K562 (cell line): ENCODE results near the gene PIK3R6. TPM values are rescaled to one million over a fixed set of nuclear protein-coding genes. Genes with fewer than 3 reads are reported as not detected.

Experiments
- ATAC-seq: fragments of 200-7000 bp; cut with Tn5 transposase; 3 replicates; pipeline ENCODE4 v1.9.1; 2020; ENCODE audit warnings: moderate library complexity
- BruUV-seq: library from RNA; stranded (reverse); fragments of 400-500 nt; replicated peaks from 2 replicates; lab custom pipeline; 2021; lab: Mats Ljungman, UMichigan
- CTCF ChIA-PET: fragments of 300-600 bp; formaldehyde crosslinking; extraction: SDS; loops from one replicate; lab custom pipeline; 2021; ENCODE audit warnings: low intra/inter-chr PET ratio; lab: Yijun Ruan, JAX
- POLR2A ChIA-PET: fragments of 300-600, 350-650 bp; sonication (Branson Sonifier 250); formaldehyde crosslinking; extraction: SDS; loops from one replicate; lab custom pipeline; 2021; ENCODE audit warnings: antibody characterized with exemption, inconsistent platforms; lab: Yijun Ruan, JAX
- DNase-seq, 4 experiments: peaks; one replicate each; pipeline versions ENCODE4 v3.0.0 to v3.0.0-alpha.2; 2011 to 2018; ENCODE audit warnings: low spot score in 3 of 4, mixed read lengths in 3 of 4; ENCODE audit errors: extremely low read depth in 1 of 4
- FAIRE-seq: peaks from 2 replicates; lab custom pipeline; 2011; peaks lifted over from hg19 to GRCh38; lab: Jason Lieb, UNC
- H2AFZ ChIP-seq: 2 replicates; pipeline ENCODE4 v1.6.0; 2011; ENCODE audit warnings: low read depth, low read length, control low read depth, inconsistent platforms
- H3K27ac ChIP-seq: fragments of 200-600 bp; 3 replicates; pipeline ENCODE4 v1.8.0; 2011; ENCODE audit warnings: low read depth, mild to moderate bottlenecking, control low read depth, inconsistent platforms, low read length, moderate library complexity, mixed read lengths; ENCODE audit errors: extremely low read depth
- H3K27me3 ChIP-seq, 2 experiments: fragments of 300-600 bp in 1 of 2; 2 replicates in 1 of 2; 3 replicates in 1 of 2; pipeline versions ENCODE4 v1.6.0 to v1.8.0; 2011; ENCODE audit warnings: inconsistent platforms in 2 of 2, low read length in 2 of 2, mild to moderate bottlenecking in 1 of 2, mixed read lengths in 1 of 2, moderate library complexity in 1 of 2; ENCODE audit not compliant: control insufficient read depth in 2 of 2, insufficient read depth in 2 of 2
- H3K36me3 ChIP-seq: fragments of 300-600 bp; 3 replicates; pipeline ENCODE4 v1.8.0; 2011; ENCODE audit warnings: mild to moderate bottlenecking, low read length, inconsistent platforms; ENCODE audit not compliant: control insufficient read depth, insufficient read depth
- H3K4me1 ChIP-seq, 2 experiments: fragments of 200-600 bp in 1 of 2; replicated peaks in 1 of 2; 2 replicates in 1 of 2; 3 replicates in 1 of 2; pipeline versions ENCODE4 v1.5.1 to v1.8.0; 2011; ENCODE audit warnings: inconsistent platforms in 2 of 2, low read length in 2 of 2, mild to moderate bottlenecking in 1 of 2, mixed read lengths in 1 of 2, moderate library complexity in 1 of 2; ENCODE audit not compliant: control insufficient read depth in 2 of 2, insufficient read depth in 2 of 2
- H3K4me2 ChIP-seq: 2 replicates; pipeline ENCODE4 v1.6.1; 2011; ENCODE audit warnings: low read length, control low read depth, inconsistent platforms, mixed read lengths; ENCODE audit not compliant: insufficient read depth
- H3K4me3 ChIP-seq: fragments of 200-600 bp; sonication (generic), shearing (Covaris generic); 2 replicates; pipeline ENCODE4 v1.5.1; 2016; ENCODE audit warnings: control low read depth, inconsistent platforms
- H3K79me2 ChIP-seq: fragments of 200-600 bp; 3 replicates; pipeline ENCODE4 v1.8.0; 2011; ENCODE audit warnings: low read length, inconsistent platforms; ENCODE audit not compliant: control insufficient read depth, insufficient read depth
- H3K9ac ChIP-seq, 2 experiments: 2 replicates each; pipeline versions ENCODE4 v1.6.0 to v1.6.1; 2011; ENCODE audit warnings: low read depth in 2 of 2, low read length in 2 of 2, control low read depth in 1 of 2, inconsistent platforms in 1 of 2, mild to moderate bottlenecking in 1 of 2, mixed read lengths in 1 of 2; ENCODE audit not compliant: insufficient read depth in 1 of 2
- H3K9me1 ChIP-seq: one replicate; pipeline ENCODE4 v1.6.0; 2011; ENCODE audit warnings: inconsistent platforms, mild to moderate bottlenecking, low read length, moderate library complexity; ENCODE audit not compliant: control insufficient read depth, insufficient read depth
- H3K9me3 ChIP-seq: replicated peaks from 2 replicates; pipeline ENCODE4 v1.5.1; 2011; ENCODE audit warnings: low read depth, low read length, inconsistent platforms; ENCODE audit not compliant: control insufficient read depth, insufficient read depth
- H4K20me1 ChIP-seq: replicated peaks from 2 replicates; pipeline ENCODE4 v1.6.1; 2011; ENCODE audit warnings: low read length, inconsistent platforms, mixed read lengths; ENCODE audit not compliant: control insufficient read depth, insufficient read depth
- GABPB1 ChIP-seq: sonication (generic); formaldehyde crosslinking; IDR thresholded peaks from 2 replicates; pipeline ENCODE4 v1.8.0; 2022; ENCODE audit warnings: mild to moderate bottlenecking, missing genetic modification reagents
- KDM1A ChIP-seq, 2 experiments: fragments of 450-650 bp; IDR thresholded peaks; 2 replicates each; pipeline ENCODE4 v1.6.1; 2016; ENCODE audit warnings: mild to moderate bottlenecking in 2 of 2
- KLF13 ChIP-seq: fragments of 450-650 bp; IDR thresholded peaks from 2 replicates; pipeline ENCODE4 v1.6.1; 2016; ENCODE audit warnings: missing genetic modification characterization, low read depth, mild to moderate bottlenecking, missing compliant biosample characterization, moderate library complexity, borderline replicate concordance
- RB1 ChIP-seq: fragments of 450-650 bp; IDR thresholded peaks from 2 replicates; pipeline ENCODE4 v1.6.1; 2017; ENCODE audit warnings: low read depth, mild to moderate bottlenecking
- TCF3 ChIP-seq: sonication (generic); formaldehyde crosslinking; IDR thresholded peaks from 2 replicates; pipeline ENCODE4 v1.4.0; 2020; ENCODE audit warnings: mild to moderate bottlenecking, missing genetic modification reagents
- ZSCAN29 ChIP-seq: fragments of 450-650 bp; IDR thresholded peaks from 2 replicates; pipeline ENCODE4 v1.6.1; 2017
- WGBS: fragments of 100-300 bp; shearing (Covaris generic); methylation state at CpG from one replicate; pipeline ENCODE4 v1.1.6; 2016; ENCODE audit warnings: low coverage, mixed read lengths; ENCODE audit not compliant: insufficient coverage; ENCODE audit errors: missing lambda C conversion rate; 5-methylcytosine and 5-hydroxymethylcytosine counted together
- in situ Hi-C: fragments of 300-500 bp; cut with MboI; formaldehyde crosslinking; loops from 4 replicates; pipeline ENCODE4 v1.15.0; 2018; ENCODE audit warnings: inconsistent platforms, mixed read lengths
- intact Hi-C: fragments of 100-400 bp; cut with micrococcal nuclease; formaldehyde crosslinking; loops from 2 replicates; pipeline ENCODE4 v1.14.2; 2022
- polyA plus RNA-seq, 8 experiments: library from polyadenylated mRNA; depleted of rRNA in 4 of 8; stranded (reverse) in 5 of 8; unstranded in 3 of 8; fragments of >200 nt; fragmentation: Nextera tagmentation in 2 of 8; fragmentation: Illumina TruSeq in 1 of 8; extraction: Ambion mirVana in 2 of 8; extraction: Trizol in 1 of 8; gene quantifications; 2 replicates each; pipeline versions ENCODE4 v1.2.1 to v1.2.3, GENCODE V29; 2011 to 2014; ENCODE audit warnings: inconsistent platforms in 1 of 8, missing spikeins in 1 of 8
- total RNA-seq, 7 experiments: library from RNA; depleted of rRNA in 6 of 7; stranded (reverse); fragments of >200 nt in 6 of 7; fragmentation: Illumina TruSeq in 2 of 7; extraction: Trizol in 2 of 7; gene quantifications; 2 replicates each; pipeline versions ENCODE4 v1.2.1 to v1.2.3, GENCODE V29; 2011 to 2021; ENCODE audit warnings: low replicate concordance in 1 of 7
- TF ChIP-seq, protein P1 (sequence below): fragments of 250-450 bp; sonication (Bioruptor Pico); IDR thresholded peaks from 2 replicates; pipeline ENCODE4 v1.4.0; 2020; ENCODE audit warnings: mild to moderate bottlenecking, moderate library complexity, borderline replicate concordance
- TF ChIP-seq, protein P2 (sequence below), 2 experiments: fragments of 450-650 bp in 1 of 2; IDR thresholded peaks; 2 replicates each; pipeline ENCODE4 v1.6.1; 2011 to 2017; ENCODE audit warnings: low read depth in 2 of 2, antibody characterized with exemption in 1 of 2, borderline replicate concordance in 1 of 2, low read length in 1 of 2, mild to moderate bottlenecking in 1 of 2, mixed read lengths in 1 of 2; ENCODE audit not compliant: control insufficient read depth in 1 of 2

The PIK3R6 gene
- total and polyA plus RNA-seq, 9 of the 15 experiments (the other 6 are each of a cell fraction or from before 2014, with no cell fraction given) = 0.04 TPM; not detected in 8

DNA sequence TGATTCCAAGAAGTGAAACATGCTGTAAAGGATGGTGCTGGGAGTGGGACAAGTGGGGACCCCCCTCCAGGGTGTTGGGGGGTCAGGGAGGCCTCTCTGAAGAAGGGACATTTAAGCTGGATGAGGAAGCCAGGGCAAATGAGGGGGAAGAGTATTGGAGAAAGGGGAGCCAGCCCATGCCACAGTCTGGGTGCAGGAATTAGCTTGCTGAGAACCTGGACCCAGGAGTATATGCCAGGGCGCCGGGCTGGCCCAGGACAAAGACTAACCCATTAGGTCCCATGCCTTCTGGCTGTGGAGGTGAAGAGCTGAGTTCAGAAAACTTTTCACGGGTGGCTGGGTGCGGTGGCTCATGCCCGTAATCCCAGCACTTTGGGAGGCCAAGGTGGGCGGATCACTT, 45.6 kb upstream of the PIK3R6 start:
- no peaks in the 10 kb centered on the region for H3K79me2 ChIP-seq
- TF ChIP-seq RB1 (no peak), GABPB1 (CRISPR knock-in tag) (no peak), TCF3 (CRISPR knock-in tag) (no peak), KDM1A (IDR thresholded peaks at IDR 0.05) (no peak)
- TF ChIP-seq, all 486 proteins: peak for 0
- Histone ChIP-seq H2AFZ (no peak overlapping the region), H4K20me1 (no peaks in the 10 kb centered on the region), H3K4me2 (no peak overlapping the region), H3K9me3 (no peaks in the 10 kb centered on the region), H3K4me3 (no peak overlapping the region), H3K27me3 (peaks cover 0 to 51% of the 10 kb centered on the region in 2 experiments; a peak in 3 of 5 replicates), H3K36me3 (no peaks in the 10 kb centered on the region), H3K27ac (no peak overlapping the region), H3K9me1 (no peaks in the 10 kb centered on the region), H3K4me1 (no peaks in the 10 kb centered on the region), H3K9ac (no peak overlapping the region)
- ATAC-seq (no peak), DNase-seq (no peak), FAIRE-seq (no peak)
- BruUV-seq = no TSS peak
- WGBS = 2% methylated on average over 6 of the region's 6 CpGs
- ChIA-PET POLR2A (interaction anchor here (0.6 kb wide), 1 partner anchor 377 kb away, joined by 3 read pairs; no protein-coding TSS in a partner anchor), CTCF (no interaction called here)
- in situ Hi-C loops = no loop called here
- intact Hi-C loops = no loop called here

DNA sequence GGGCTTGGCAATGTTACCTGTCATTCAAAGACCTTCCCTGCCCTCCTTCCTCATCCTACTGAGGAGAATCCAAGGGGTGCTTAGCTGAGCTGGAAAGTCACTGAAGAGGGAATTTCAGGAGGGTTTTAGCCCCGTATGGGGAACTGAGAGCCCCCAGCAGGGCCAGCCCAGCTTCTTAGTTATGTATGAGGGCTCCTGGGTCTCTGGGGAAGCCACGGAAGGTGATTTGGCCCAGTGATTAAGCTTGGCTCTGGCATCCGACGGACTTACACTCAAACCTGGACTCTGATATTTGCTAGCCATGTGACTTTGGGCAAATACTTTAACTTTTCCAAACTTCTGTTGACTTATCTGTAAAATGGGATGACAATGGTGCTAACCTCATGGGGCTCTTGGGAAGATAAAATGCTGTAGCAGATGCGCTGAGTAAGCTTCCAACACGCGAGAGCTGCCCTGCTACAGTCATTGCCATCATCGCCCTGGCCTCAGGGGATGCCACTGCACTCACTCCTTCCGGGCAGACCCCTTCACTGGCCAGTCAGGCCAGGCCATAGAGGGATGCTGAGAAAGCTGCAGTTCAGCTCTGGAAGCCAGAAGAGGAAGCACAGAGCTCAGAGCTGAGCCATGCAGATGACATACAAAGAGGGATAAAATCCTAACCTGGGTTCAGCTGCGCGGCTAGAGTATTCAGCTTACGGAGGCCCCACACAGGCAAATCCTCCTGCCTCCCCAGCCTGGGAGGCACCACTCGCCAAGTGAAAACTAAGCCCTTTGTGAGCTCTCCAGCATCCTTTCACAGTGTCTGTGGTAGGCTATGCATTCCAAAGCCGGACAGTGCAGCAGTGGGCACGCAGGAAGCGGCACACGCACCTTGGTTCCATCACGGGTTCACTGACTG, 44.9 kb upstream of the PIK3R6 start:
- Histone ChIP-seq H3K4me1 (no peaks in the 10 kb centered on the region), H3K4me3 (no peak overlapping the region), H3K9me1 (no peaks in the 10 kb centered on the region), H2AFZ (no peak overlapping the region), H3K79me2 (no peaks in the 10 kb centered on the region), H3K9me3 (no peaks in the 10 kb centered on the region), H4K20me1 (no peaks in the 10 kb centered on the region), H3K27me3 (peaks cover 0 to 51% of the 10 kb centered on the region in 2 experiments; a peak in 3 of 5 replicates), H3K9ac (no peak overlapping the region), H3K27ac (no peak overlapping the region), H3K4me2 (no peak overlapping the region), H3K36me3 (no peaks in the 10 kb centered on the region)
- ATAC-seq = no peak
- BruUV-seq = no TSS peak
- no peak for DNase-seq
- ChIA-PET POLR2A (interaction anchor here (0.6 kb wide), 1 partner anchor 378 kb away, joined by 3 read pairs; no protein-coding TSS in a partner anchor), CTCF (no interaction called here)
- whole genome bisulfite sequencing = 2% methylated on average over 16 of the region's 18 CpGs
- in situ Hi-C loops (no loop called here), intact Hi-C loops (no loop called here)
- FAIRE-seq = no peak
- TF ChIP-seq, protein P1, sequence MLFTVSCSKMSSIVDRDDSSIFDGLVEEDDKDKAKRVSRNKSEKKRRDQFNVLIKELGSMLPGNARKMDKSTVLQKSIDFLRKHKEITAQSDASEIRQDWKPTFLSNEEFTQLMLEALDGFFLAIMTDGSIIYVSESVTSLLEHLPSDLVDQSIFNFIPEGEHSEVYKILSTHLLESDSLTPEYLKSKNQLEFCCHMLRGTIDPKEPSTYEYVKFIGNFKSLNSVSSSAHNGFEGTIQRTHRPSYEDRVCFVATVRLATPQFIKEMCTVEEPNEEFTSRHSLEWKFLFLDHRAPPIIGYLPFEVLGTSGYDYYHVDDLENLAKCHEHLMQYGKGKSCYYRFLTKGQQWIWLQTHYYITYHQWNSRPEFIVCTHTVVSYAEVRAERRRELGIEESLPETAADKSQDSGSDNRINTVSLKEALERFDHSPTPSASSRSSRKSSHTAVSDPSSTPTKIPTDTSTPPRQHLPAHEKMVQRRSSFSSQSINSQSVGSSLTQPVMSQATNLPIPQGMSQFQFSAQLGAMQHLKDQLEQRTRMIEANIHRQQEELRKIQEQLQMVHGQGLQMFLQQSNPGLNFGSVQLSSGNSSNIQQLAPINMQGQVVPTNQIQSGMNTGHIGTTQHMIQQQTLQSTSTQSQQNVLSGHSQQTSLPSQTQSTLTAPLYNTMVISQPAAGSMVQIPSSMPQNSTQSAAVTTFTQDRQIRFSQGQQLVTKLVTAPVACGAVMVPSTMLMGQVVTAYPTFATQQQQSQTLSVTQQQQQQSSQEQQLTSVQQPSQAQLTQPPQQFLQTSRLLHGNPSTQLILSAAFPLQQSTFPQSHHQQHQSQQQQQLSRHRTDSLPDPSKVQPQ (CRISPR knock-in tag) = no peak
- TF ChIP-seq ZSCAN29 (no peak), KLF13 (no peak)
- TF ChIP-seq, protein P2, sequence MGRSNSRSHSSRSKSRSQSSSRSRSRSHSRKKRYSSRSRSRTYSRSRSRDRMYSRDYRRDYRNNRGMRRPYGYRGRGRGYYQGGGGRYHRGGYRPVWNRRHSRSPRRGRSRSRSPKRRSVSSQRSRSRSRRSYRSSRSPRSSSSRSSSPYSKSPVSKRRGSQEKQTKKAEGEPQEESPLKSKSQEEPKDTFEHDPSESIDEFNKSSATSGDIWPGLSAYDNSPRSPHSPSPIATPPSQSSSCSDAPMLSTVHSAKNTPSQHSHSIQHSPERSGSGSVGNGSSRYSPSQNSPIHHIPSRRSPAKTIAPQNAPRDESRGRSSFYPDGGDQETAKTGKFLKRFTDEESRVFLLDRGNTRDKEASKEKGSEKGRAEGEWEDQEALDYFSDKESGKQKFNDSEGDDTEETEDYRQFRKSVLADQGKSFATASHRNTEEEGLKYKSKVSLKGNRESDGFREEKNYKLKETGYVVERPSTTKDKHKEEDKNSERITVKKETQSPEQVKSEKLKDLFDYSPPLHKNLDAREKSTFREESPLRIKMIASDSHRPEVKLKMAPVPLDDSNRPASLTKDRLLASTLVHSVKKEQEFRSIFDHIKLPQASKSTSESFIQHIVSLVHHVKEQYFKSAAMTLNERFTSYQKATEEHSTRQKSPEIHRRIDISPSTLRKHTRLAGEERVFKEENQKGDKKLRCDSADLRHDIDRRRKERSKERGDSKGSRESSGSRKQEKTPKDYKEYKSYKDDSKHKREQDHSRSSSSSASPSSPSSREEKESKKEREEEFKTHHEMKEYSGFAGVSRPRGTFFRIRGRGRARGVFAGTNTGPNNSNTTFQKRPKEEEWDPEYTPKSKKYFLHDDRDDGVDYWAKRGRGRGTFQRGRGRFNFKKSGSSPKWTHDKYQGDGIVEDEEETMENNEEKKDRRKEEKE (IDR thresholded peaks at IDR 0.05; ENCODE audit: borderline replicate concordance in 1 of 2, control insufficient read depth in 1 of 2, low read depth in 2 of 2, low read length in 1 of 2) = no peak
